Measurements from ENCODE around the gene RNU4-1. TPM values are rescaled to one million over a fixed set of nuclear protein-coding genes. Genes with fewer than 3 reads are reported as not detected.

The RNU4-1 gene
- total RNA-seq, 4 donors from 2014 or later: under 0.01 TPM

DNA sequence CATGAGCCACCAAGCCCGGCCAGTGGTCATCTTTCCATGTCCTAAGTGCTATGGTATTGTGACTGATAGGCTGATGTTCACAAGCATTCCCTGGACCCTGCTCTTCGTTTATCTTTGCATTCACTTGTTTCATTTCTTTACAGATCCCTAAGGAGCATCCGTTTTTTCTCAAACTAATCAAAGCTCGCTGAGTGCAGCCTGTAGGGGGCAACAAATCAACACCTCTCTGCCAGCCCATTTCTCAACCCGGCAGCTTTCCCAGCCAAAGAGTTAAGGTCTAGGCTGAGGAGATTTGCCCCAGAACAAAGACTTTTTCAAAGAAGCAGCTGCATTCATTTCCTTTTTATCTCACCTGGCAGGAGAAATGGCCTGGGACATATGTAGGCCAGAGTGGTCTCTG lies 21.2 kb upstream of the RNU4-1 start:
- TF ChIP-seq POLR2A (IDR thresholded peaks at IDR 0.05): no peak
- TF ChIP-seq, protein P1, sequence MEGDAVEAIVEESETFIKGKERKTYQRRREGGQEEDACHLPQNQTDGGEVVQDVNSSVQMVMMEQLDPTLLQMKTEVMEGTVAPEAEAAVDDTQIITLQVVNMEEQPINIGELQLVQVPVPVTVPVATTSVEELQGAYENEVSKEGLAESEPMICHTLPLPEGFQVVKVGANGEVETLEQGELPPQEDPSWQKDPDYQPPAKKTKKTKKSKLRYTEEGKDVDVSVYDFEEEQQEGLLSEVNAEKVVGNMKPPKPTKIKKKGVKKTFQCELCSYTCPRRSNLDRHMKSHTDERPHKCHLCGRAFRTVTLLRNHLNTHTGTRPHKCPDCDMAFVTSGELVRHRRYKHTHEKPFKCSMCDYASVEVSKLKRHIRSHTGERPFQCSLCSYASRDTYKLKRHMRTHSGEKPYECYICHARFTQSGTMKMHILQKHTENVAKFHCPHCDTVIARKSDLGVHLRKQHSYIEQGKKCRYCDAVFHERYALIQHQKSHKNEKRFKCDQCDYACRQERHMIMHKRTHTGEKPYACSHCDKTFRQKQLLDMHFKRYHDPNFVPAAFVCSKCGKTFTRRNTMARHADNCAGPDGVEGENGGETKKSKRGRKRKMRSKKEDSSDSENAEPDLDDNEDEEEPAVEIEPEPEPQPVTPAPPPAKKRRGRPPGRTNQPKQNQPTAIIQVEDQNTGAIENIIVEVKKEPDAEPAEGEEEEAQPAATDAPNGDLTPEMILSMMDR (IDR thresholded peaks at IDR 0.05): peak in 1 of 6 experiments; percentile 3
- H3K27ac ChIP-seq: no peak overlapping the region
- no peak for DNase-seq
- H3K27me3 ChIP-seq: no peaks in the 10 kb centered on the region
- no peak overlapping the region for H3K4me3 ChIP-seq
- no peaks in the 10 kb centered on the region for H3K9me3 ChIP-seq
- H3K4me1 ChIP-seq: peaks cover 0 to 8% (median 2%) of the 10 kb centered on the region in 4 donors
- H3K36me3 ChIP-seq: no peaks in the 10 kb centered on the region

DNA sequence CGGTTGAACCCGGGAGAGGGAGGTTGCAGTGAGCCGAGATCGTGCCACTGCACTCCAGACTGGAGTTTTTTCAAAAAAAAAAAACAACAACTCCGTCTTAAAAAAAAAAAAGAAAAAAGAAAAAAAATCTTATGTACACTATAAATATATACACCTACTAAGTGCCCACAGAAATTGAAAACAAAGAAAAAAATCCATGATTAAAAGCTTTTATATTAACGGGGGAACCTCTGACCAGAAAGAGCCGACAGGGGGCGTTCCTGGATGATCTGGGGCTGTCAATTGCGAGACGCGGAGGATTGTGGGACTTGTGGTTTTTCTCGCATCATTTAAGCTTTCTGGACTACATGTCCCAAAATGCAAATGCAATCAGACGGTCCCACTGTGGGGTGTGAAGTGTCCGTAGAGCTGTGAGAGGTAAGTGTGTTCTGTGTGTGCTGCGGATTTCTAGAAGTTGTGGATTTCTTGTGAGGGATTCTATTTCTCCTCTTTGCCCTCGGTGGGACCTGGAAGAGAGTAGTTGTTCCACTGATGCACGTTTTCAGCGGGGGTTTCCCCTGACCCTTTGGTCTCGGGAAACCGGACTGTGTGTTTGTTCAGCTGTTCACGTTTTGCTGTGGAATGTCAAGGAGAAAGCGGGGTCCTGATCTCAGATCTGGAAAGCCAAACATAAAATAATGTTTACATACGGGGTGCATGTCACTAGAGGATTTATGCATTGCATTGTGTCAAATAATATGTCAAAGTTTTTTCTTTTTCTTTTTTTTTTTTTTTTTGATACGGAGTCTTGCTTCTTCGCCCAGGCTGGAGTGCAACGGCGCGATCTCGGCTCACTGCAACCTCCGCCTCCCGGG lies 9.2 kb upstream of the RNU4-1 start, which contains the start of gene SIRT4:
Gene SIRT4, plus strand, starts transcription at position 360 of the 854 bp plus-strand sequence. CDS start 1,241 bp downstream, outside the sequence.
- peak in 1 of 2 donors; percentile 22 for TF ChIP-seq POLR2A (IDR thresholded peaks at IDR 0.05)
- TF ChIP-seq, protein P1 (IDR thresholded peaks at IDR 0.05): peak; percentile 48 to 87 (median 72)
- no peaks in the 10 kb centered on the region for H3K27me3 ChIP-seq
- H3K9me3 ChIP-seq: no peaks in the 10 kb centered on the region
- H3K4me1 ChIP-seq: peaks cover 0 to 7% (median 0%) of the 10 kb centered on the region in 4 donors
- H3K27ac ChIP-seq: peak within 1 kb of the TSS in 3 of 4 donors; percentile 53 to 74 (median 69)
- H3K36me3 ChIP-seq: no peaks in the 10 kb centered on the region
- peak; percentile 84 to 97 (median 97) for DNase-seq
- peak within 1 kb of the TSS; percentile 50 to 72 (median 64) for H3K4me3 ChIP-seq

DNA sequence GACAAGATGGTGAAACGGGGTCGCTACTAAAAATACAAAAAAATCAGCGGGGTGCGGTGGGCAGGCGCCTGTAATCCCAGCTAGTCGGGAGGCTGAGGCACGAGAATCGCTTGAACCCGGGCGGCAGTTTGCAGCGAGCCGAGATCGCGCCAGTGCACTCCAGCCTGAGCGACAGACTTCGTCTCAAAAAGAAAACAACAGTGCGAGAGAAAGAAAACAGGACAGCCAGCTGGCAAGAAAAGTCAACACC lies 701 bp downstream of the RNU4-1 start:
- Histone ChIP-seq H3K9me3 (no peaks in the 10 kb centered on the region), H3K36me3 (no peaks in the 10 kb centered on the region), H3K27ac (peak overlapping the region; percentile 91 to 99 (median 96)), H3K27me3 (no peaks in the 10 kb centered on the region), H3K4me3 (peak overlapping the region; percentile 40 to 67 (median 55)), H3K4me1 (peaks cover 0 to 15% (median 3%) of the 10 kb centered on the region in 4 donors)
- peak in 1 of 3 donors; percentile 62 for DNase-seq
- TF ChIP-seq, protein P1 (IDR thresholded peaks at IDR 0.05): no peak
- no peak for TF ChIP-seq POLR2A (IDR thresholded peaks at IDR 0.05)

DNA sequence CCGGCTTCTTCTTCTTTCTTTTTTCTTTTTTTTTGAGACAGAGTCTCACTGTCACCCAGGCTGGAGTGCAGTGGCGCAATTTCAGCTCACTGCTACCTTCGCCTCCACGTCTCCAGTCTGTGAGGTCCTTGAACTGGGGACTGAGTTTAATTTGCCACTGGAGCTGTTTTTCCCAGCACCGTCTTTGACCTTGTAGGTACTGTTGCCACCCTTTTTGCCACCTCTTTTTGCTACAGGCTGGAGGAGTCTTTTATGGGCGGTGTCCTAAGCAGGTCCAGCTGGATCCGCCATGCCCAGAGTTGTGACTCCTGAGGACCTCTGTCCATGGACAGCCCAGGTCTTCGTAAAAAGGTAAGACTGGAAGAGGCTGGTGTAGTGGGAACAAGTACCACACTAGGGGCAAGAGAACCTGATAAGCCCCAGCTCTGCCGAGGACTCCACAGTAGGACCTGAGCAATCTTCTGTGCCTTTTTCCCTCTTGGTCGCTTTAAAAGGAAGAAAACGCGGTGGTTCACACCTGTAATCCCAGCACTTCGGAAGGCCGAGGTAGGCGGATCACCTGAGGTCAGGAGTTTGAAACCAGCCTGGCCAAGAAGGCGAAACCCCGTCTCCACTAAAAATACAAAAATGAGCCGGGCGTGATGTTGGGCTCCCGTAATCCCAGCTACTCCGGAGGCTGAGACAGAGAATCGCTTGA lies 2.3 kb downstream of the RNU4-1 start:
- peak overlapping the region; percentile 1 to 55 (median 27) for H3K4me3 ChIP-seq
- H3K4me1 ChIP-seq: peaks cover 0 to 15% (median 3%) of the 10 kb centered on the region in 4 donors
- no peaks in the 10 kb centered on the region for H3K27me3 ChIP-seq
- TF ChIP-seq, protein P1 (IDR thresholded peaks at IDR 0.05): no peak
- no peak for TF ChIP-seq POLR2A (IDR thresholded peaks at IDR 0.05)
- H3K36me3 ChIP-seq: no peaks in the 10 kb centered on the region
- peak overlapping the region; percentile 77 to 99 (median 93) for H3K27ac ChIP-seq
- DNase-seq: peak in 1 of 3 donors; percentile 56
- no peaks in the 10 kb centered on the region for H3K9me3 ChIP-seq

DNA sequence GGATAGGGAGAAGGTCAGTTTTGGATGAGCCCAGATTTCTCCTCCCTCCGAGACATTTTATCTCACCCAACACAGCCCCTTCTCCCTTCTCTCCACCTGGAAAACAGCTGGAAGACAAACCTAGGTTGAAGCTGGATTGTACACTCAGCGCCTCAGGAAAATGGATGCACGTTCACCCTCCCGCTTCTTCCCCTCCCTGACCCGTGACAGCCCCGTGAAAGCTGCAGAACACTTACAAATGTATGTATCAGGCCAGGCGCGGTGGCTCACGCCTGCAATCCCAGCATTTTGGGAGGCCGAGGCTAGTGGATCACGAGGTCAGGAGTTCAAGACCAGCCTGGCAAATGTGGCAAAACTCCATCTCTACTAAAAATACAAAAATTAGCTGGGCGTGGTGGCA lies 5.5 kb downstream of the RNU4-1 start:
- H3K4me3 ChIP-seq: no peak overlapping the region
- no peak overlapping the region for H3K27ac ChIP-seq
- H3K9me3 ChIP-seq: no peaks in the 10 kb centered on the region
- peaks cover 0 to 9% (median 3%) of the 10 kb centered on the region in 4 donors for H3K4me1 ChIP-seq
- no peaks in the 10 kb centered on the region for H3K36me3 ChIP-seq
- H3K27me3 ChIP-seq: no peaks in the 10 kb centered on the region
- no peak for DNase-seq
- no peak for TF ChIP-seq POLR2A (IDR thresholded peaks at IDR 0.05)
- TF ChIP-seq, protein P1 (IDR thresholded peaks at IDR 0.05): no peak

All from Peyer's patch (tissue), 4 donors.